HG03565 (cell line): Measurements from ENCODE around the gene PRAMEF10.
"Not testable (repeated sequence)": the region's sequence is repeated elsewhere in the genome, so short reads cannot be mapped to it uniquely, and the experiment has no call there.

Experiments
- ATAC-seq: cut with Tn5 transposase; IDR thresholded peaks from one replicate; pipeline ENCODE4 v1.9.1; 2021; ENCODE audit warnings: mild to moderate bottlenecking, moderate library complexity; ENCODE audit not compliant: unreplicated experiment

Gene PRAMEF10, protein sequence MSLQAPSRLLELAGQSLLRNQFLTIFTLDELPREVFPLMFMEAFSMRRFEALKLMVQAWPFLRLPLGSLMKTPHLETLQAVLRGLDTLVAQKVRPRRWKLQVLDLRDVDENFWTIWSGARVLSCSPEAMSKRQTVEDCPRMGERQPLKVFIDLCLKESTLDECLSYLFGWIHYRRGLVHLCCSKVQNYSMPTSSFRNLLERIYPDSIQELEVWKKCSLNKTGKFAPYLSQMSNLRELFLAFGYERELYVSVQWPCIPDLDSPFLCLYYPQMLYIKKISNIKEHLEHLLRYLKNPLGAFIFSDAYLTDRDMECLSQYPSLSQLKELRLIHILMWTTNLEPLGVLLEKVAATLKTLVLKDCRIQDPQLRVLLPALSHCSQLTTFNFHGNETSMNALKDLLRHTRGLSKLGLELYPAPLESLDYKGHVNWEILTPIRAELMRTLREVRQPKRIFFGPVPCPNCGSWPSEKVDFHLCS

DNA sequence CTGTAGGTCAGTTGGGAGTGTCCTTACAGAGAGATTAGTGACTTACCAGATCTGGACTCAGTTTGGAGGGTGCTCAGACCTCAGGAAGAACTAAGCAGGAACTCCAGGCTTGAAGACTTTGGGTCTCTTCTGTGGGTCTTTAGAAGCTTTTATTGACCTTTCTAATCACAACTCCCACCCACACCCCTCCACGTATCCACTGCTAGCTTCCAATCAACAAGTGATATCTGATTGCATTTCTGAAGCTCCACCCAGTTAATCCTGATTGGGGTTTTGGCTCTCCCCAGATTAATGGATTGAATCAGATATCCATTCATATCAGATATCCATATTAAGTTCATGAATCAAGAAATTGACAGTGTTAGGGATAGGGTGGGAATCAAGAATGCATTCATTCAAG, at the start of gene PRAMEF10:
Gene PRAMEF10, minus strand, starts transcription at position 101 of the 400 bp plus-strand sequence. CDS start 2,423 bp downstream, outside the sequence.
- ATAC-seq, result not testable (repeated sequence)

GRCh38 chr1:12947480-12947879, 49.4 kb upstream of the PRAMEF10 start, which contains the start of gene PRAMEF6:
Gene PRAMEF6 (minus strand): TSS chr1:12947580. CDS start chr1:12942518, 5,062 bp downstream.
- ATAC-seq, result not testable (repeated sequence)

GRCh38 chr1:12924368-12924767, 26.3 kb upstream of the PRAMEF10 start:
- not testable (repeated sequence) for ATAC-seq

- ATAC-seq, result not testable (repeated sequence)
Observed at GRCh38 chr1:12921749-12922148, 23.7 kb upstream of the PRAMEF10 start.

- not testable (repeated sequence) for ATAC-seq
Observed at GRCh38 chr1:12916310-12916709, 18.2 kb upstream of the PRAMEF10 start, which contains the start of gene PRAMEF7. Gene PRAMEF7 (plus strand): TSS chr1:12916610. CDS start chr1:12917693, 1,083 bp downstream.

DNA sequence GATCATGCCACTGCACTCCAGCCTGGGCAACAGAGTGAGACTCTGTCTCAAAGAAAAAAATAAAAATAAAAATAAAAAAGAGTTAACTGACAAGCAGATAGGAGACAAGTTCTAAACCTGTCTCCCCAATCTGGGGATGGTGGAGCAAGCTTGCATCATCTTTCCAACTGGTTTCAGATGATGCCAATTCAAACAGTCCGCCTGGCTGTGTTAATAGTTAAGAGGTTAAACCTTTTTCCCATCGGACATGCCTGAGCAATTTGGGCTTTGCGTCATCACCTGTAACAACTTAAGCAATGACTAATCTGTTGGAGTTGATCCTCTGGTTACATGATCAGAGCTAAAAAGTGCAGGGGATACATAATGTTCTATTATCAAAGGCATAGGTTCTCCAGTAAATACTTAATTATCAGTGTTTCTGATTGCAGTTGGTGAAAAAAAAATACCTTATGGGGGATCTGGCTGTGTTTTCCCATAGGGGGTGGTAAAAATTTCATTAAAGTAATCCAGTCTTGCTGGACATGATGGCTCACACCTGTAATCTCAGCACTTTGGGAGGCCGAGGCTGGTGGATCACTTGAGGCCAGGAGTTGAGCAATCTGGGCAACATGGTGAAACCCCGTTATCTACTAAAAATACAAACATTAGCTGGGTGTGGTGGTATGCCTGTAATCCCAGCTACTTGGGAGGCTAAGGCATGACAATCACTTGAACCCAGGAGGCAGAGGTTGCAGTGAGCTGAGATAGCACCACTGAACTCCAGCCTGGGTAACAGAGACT, 5.9 kb upstream of the PRAMEF10 start:
- not testable (repeated sequence) for ATAC-seq

GRCh38 chr1:12899186-12899585, 1.1 kb upstream of the PRAMEF10 start:
- ATAC-seq, result not testable (repeated sequence)

DNA sequence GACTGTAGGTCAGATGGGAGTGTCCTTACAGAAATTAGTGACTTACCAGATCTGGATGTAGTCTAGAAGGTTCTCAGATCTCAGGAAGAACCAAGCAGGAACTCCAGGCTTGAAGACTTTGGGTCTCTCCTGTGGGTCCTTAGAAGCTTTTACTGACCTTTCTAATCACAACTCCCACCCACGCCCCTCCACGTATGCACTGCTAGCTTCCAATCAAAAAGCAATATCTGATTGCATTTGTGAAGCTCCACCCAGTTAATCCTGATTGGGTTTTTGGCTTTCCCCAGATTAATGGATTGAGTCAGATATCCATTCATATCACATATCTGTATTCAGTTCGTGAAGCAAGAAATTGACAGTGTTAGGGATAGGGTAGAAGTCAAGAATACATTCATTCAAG, 12.0 kb downstream of the PRAMEF10 start, which contains the start of gene PRAMEF4:
Gene PRAMEF4, minus strand, starts transcription at position 101 of the 400 bp plus-strand sequence. CDS start 2,807 bp downstream, outside the sequence.
- not testable (repeated sequence) for ATAC-seq

DNA sequence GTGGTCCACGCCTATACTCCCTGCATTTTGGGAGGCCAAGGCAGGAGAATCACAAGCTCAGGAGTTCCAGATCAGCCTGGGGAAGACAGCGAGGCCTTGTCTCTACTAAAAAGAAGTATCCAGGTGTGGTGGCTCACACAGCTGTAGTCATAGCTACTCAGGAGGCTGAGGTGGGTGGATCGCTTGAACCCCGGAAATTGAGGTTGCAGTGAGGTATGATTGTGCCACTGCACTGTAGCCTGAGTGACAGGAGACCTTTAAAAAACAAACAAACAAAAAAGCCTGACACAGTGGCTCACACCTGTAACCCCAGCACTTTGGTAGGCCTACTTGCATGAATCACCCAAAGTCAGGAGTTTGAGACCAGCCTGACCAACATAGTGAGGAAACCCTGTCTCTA, 19.6 kb downstream of the PRAMEF10 start:
- ATAC-seq, result not testable (repeated sequence)

GRCh38 chr1:12863131-12863880, 34.8 kb downstream of the PRAMEF10 start:
- ATAC-seq, result not testable (repeated sequence)

DNA sequence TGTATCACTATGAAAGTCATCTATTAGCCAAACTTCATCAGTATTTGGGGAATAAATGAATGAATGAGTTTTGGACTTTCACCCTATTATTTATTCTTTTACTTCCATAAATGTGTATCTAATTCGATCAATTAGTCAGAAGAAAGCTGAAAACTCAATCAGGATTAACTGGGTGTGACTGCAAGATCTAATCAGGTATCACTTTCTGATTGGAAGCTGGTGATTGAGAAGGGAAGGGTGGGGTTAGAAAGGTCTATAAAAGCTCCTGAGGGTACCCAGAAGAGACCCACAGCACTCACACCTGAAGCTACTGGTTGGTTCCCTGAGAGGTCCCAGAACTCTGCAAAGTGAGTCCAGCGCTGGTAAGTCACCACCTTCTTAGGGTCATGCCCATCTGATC, 41.3 kb downstream of the PRAMEF10 start, which contains the start of gene PRAMEF2:
Gene PRAMEF2, plus strand, starts transcription at position 301 of the 400 bp plus-strand sequence. CDS start 1,924 bp downstream, outside the sequence.
- ATAC-seq, result not testable (repeated sequence)

DNA sequence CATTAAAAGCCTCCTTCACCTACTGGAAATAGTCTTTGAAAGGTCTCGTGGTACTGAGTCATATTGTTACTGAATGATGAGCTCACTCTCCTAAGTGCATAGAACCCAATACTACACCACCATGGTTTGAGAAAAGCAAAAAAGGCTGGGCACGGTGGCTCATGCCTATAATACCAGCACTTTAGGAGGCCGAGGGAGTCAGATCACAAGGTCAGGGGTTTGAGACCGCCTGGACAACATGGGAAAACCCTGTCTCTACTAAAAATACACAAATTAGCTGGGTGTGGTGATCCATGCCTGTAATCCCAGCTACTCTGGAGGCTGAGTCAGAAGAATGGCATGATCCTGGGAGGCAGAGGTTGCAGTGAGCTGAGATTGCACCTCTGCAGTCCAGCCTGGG, 46.3 kb downstream of the PRAMEF10 start:
- no peak for ATAC-seq

- not testable (repeated sequence) for ATAC-seq
Observed at GRCh38 chr1:12848620-12849019, 49.5 kb downstream of the PRAMEF10 start, which contains the start of gene HNRNPCL1. Gene HNRNPCL1 (minus strand): TSS chr1:12848720. CDS start chr1:12848289, 431 bp downstream.
